ENCODE measurements around the gene CASP9.
"Not testable (repeated sequence)": the region's sequence is repeated elsewhere in the genome, so short reads cannot be mapped to it uniquely, and the experiment has no call there.

The CASP9 gene

DNA sequence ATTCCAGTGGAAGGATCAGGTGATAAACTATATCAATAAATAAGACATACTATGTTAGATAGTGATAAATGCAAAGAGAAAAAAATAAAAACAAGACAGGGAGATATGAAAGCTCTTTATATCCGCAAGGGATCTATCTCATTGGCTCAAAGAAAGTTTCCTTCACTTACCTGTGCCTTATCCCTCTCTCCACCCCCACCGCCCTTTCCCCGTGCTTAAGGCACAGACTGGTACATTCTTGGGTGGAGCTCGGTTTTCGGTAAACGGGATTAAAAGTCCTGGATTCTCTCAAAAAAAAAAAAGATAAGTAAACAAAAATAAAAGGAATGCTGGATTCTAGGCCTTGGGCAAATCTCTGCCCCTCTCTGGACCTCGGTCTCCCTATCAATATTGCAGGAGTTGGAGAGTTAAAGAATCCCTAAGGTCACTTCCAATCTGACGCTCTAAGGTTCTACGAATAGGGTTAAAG, 2.0 kb upstream of the CASP9 start:
- no peak for DNase-seq (ENCODE audit: extremely low read depth in 1 of 2, low read depth in 1 of 2)

DNA sequence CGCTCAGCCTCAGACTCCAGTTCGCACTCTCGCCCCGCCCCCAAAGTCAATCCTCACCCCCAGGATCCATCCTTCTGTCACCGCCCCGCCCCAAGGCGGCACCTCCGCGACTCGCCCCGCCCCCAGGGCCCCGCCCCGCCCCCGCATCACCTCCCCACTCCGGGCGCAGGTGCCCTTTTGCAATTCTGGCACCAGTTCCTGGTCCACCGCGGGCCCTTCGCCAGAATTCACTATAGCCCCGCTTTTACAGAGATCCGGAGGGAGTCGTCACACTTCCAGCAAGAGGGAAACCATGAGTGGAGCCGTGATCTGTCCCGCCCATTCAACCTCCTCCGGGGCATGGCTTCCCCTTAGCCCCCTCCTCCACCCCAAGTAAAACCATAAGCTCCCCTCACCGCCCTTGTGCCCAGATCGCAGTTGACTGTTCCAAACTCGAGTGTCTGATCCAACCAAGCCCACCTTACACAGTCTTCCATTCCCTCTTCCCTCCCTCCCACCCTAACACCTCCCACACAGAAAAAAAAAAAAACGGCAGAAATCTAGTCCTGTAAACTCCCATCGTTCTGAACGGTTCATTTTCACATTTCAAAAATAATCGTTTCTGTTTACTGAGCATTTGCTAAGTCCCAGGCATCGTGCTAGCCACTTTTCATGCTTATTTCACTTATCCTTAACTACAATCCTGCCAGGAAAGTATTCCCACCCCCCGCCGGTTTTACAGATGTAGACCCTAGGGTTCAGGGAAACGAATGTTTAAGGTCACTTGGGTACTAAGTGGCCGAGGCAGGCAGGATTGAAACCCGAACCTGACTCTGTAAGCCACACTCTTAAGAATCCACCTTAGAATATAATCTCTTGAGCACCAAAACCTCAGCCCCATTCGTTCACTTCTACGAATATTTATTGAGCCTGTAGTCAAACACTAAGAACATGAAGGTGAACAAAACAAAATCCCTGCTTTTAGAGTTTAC, 1.3 kb upstream of the CASP9 start:
- DNase-seq (ENCODE audit: extremely low read depth in 1 of 2, low read depth in 1 of 2), result no peak

DNA sequence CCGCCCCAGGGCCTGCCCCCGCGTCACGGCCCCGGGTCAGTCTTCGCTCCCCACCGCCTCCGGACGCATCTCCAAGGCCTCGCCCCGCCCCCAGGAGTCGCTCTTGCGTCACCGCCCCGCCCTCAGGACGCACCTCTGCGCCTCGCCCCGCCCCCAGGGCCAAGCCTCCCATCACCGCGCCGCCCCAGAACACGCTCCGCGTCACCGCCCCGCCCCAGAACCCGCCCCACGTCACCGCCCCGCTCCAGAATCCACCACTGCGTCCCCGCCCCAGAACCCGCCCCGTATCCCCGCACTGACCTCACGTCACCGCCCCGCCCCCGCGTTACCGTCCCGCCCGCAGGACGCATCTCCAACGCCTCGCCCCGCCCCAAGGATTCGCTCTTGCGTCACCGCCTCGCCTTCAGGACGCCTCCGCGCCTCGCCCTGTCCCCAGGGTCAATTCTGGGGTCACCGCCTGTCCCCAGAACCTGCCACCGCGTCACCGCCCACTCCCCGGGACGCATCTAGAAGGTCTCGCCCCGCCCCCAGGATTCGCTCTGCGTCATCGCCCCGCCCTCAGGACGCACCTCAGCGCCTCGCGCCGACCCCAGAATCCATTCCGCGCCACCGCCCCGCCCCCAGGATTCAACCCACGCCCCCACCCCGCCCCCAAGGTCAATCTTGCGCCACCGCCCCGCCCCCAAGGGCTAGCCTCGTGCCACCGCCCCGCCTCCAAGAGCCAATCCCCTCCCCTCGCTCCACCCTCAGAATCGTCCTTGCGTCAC, 451 bp upstream of the CASP9 start:
- peak; percentile 97 to 99 for DNase-seq (ENCODE audit: extremely low read depth in 1 of 2, low read depth in 1 of 2)

DNA sequence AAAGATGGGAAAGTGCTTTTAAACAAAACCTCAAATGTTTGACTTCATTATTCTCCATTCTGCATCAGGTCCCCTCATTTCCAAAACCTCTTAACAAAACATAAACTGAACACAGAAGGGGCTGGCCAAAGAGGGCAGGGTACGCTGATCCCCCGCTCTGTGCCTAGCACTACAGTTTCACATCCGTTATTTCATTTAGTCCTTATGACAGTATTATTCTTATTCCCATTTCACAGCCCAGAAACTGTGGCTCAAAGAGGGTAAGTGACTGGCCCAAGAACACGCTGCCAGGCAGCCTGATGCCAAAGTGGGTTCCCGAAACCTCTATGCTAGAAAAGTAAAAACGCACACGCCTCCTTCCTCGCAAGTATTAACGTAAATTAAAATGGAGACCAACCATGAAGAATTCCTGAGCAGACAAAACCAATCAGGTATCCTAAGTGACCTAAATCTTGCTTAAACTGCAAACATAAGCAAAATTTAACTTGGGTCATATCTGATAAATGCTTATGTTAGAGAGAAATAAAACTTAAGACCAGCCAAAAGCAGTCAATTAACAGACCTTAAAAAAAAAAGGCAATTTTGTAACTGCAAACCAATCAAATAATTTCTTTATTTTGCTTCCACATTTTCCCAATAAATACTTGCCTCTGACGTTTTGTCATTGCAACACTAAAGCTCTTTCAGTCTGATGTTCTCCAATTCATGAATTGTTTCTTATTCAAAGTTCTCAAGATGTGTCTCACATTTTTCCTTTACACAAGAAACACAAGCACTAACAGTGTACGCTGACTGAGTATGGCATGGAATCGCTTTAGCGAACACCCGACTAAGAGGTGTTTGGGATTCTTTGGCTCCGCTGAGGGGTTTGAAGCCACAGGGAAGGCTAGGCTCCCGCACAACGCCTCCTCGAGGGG, 653 bp downstream of the CASP9 start:
- no peak for DNase-seq (ENCODE audit: extremely low read depth in 1 of 2, low read depth in 1 of 2)

DNA sequence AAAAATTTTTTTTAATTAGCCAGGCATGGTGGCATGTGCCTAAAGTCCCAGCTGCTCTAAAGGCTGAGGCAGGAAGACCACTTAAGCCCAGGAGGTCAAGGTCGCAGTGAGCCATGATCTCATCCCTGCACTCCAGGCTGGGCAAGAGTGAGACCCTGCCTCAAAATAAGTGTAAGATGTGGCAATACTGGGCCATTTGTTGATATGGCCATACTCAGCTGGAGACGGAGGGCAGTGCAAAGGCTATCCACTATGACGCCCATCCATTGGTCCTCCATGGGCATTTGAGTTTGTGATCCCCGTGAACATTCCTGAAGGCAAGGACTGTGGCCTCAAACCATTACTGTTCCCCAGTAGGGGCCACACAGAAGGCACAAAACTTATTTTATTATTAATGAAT, 1.5 kb downstream of the CASP9 start:
- no peak for DNase-seq (ENCODE audit: extremely low read depth in 1 of 2, low read depth in 1 of 2)

DNA sequence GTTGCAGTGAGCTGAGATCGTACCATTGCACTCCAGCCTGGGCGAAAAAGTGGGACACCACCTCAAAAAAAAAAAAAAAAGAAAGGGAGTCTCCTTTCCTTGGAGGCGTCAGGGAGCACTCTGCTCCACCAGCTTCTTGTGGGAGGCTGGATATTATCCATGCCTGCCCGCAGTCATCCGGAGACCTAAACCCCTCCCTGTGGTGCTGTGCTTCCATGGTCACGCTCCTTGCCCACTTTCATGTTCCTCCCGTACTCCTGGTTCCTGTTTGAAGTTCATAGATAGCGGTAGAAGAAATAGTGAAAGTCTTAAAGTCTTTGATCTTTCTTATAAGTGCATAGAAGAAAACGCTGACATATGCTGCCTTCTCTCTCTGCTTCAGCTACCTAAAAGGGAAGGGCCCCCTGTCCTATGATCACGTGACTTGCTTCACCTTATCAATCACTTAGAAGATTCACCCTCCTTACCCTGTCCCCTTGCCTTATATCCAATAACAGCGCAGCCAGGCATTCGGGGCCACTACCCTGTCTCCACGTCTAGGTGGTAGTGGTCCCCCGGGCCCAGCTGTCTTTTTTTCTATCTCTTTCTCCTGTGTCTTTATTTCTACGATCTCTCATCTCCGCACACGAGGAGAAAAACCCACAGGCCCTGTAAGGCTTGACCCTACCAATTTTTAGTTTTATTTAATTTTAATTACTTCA, 2.7 kb downstream of the CASP9 start:
- DNase-seq (ENCODE audit: extremely low read depth in 1 of 2, low read depth in 1 of 2), result not testable (repeated sequence)

DNA sequence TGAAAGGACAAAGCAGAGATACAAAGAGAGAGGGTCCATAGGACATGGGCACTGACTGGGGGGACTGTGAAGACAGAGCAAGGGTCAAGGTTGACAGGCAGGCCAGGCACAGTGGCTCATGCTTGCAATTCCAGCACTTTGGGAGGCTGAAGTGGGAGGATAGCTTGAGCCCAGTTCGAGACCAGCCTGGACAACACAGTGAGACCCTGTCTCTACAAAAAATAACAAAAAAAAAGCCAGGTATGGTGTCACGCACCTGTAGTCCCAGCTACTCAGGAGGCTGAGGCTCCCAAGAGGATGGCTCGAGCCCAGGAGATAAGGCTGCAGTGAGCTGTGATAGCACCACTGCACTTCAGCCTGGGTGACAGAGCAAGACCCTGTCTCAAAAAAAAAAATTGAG, 4.4 kb downstream of the CASP9 start:
- DNase-seq (ENCODE audit: extremely low read depth in 1 of 2, low read depth in 1 of 2), result no peak

DNA sequence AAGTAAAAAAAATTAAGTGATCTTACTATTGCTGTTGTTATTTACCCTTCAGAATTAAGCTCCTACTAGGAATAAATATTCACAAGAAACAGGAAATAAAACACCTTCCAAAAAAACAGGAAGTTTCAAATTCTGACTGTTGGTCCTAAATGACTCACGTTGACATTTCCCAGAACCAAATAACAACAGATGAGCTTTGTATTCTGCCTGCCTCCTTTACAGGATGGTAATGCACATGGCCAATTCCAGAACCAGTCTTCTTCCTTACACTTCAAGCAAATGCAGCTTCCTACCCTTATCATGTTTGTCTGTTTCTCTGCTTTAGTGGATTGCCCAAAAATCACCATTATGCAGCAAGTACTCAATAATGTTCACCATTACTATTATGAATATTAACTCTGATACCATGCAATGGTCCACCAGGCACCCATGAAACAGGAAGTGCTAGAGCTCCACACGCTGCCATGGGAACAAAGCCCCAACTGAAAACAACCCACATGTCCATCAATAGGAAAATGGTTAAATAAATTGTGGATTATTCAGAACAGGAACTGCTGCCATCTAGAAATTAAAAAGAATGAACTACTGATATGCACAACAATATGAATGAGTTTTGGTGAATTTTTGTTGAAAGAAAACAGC, 8.9 kb downstream of the CASP9 start:
- DNase-seq (ENCODE audit: extremely low read depth in 1 of 2, low read depth in 1 of 2), result no peak

DNA sequence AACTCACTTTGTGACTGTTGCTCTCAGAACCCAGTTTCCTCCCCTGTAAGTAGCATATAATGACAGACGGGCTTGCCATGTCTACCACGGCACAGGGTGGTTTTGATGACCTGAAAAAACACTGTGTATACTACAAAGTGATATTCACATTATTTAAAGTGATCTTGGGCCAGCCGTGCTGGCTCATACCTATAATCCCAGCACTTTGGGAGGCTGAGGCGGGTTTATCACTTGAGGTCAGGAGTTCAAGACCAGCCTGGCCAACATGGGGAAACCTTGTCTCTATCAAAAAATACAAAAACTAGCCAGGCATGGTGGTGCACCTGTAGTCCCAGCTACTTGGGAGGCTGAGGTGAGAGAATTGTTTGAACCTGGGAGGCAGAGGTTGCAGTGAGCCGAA, 9.5 kb downstream of the CASP9 start:
- not testable (repeated sequence) for DNase-seq (ENCODE audit: extremely low read depth in 1 of 2, low read depth in 1 of 2)

DNA sequence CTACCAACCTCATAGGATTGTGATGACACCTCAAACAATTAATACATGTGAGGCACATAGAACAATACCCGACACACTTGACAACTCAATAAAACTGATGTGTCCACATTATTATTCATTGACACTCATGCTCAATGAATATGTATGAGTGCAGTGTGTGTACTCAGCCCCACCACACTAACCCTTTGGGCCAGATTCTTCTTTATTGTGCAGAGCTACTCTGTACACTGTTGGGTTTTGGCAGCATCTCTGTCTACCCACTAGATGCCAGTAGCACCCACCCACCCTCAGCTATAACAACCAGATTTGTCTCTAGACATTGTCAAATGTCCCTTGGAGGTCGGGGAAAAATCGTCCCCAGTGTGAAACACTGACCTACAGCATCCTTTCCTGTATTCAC, 10.1 kb downstream of the CASP9 start:
- DNase-seq (ENCODE audit: extremely low read depth in 1 of 2, low read depth in 1 of 2), result no peak

DNA sequence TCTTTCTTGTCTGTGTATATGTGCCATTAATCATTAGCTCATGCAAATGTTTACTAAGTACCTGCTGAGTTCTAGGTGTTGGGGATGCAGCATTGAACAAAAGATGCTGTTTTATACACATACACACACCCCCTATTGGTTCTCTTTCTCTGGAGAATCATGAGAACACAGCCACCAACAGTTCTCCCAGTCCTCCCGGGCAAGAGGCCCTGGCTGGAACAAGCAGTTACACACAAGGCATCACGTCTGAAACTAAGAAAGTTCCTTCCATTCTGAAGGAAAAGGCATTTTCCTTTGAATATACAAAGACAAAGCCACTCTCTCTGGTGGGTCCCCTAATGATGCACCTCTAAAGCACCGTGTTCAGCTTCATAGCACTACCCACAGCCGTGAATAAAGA, 10.8 kb downstream of the CASP9 start:
- DNase-seq (ENCODE audit: extremely low read depth in 1 of 2, low read depth in 1 of 2), result no peak

DNA sequence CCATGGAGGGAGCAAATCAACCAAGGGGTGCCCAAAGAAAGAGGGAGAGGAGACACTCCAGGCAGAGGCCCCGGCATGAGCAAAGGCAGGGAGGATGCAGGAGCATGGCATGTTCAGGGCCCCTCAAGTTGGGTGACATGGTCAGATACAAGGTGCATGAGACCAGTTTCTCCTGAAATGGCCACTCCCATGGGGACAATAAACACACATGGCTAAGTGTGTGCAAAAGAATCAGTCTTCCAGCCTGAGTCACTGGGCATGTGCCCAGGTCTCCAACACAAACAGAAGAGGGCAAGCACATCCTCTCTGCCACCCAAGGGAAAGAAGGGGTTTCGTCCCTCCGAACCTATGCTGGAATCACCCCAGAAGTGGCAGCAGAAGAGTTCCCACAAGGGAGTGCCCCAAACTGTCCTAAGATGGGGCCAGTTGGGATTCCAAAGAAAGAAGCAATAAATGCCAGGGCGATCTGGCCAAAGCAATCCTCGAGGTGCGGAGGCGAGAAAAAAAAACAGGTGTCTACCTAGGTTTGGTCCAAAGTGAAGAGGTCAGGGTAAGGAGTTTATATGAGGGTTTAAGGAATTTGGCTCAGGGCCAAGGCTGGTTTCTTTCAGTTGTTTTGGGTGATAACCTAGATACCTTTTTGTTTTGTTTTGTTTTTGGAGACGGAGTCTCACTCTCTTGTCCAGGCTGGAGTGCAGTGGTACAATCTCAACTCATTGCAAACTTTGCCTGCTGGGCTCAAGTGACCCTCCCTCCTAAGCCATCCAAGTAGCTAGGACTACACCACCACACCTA, 13.2 kb downstream of the CASP9 start:
- DNase-seq (ENCODE audit: extremely low read depth in 1 of 2, low read depth in 1 of 2), result no peak

DNA sequence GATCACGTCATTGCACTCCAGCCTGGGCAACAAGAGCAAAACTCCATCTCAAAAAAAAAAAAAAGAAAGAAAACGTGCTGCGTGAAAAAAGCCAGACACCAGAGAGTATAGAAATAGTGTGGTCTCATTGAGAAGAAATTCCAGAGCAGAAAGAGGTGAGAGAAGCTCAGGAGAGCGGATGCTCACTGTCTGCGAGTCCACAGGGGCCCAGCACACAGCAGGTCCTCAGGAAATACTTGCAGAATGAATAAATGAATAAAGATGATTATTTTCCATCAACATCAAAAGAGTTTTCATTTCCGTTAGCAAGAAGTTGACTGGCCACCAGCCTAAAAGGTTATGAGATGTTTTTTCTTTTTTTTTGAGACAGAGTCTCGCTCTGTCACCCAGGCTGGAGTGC, 14.4 kb downstream of the CASP9 start:
- no peak for DNase-seq (ENCODE audit: extremely low read depth in 1 of 2, low read depth in 1 of 2)

DNA sequence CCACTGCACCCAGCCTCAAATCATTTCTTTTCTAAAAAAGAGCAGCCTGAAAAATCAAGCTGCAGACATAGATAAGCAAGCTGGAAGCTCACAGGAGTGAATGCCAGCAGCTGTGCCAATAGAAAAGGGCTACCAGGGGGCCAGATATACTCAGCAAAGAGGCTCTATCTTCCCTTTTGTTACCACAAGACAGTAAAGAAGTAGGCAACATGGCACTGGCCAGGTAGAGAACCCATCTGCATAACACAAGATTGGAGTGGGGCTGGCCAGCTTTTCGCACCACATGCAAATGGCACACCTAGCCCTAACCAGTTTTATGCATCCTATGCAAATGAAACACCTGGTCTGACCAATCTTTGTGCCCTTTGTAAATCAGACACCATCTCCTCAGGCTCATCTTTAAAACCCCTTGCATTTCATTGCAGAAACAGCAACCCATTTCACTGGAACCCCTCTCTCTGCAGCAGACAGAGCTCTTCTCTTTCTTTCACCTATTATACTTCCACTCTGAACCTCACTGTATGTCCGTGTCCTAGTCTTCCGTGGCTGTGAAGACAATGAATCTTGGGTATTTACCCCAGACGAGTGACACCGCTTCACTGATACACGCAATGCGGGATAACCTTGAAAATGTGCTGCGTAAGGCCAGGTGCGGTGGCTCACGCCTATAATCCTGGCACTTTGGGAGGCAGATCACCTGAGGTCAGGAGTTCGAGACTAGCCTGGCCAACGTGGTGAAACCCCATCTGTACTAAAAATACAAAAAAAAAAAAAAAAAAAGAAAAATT, 15.1 kb downstream of the CASP9 start:
- DNase-seq (ENCODE audit: extremely low read depth in 1 of 2, low read depth in 1 of 2), result no peak

DNA sequence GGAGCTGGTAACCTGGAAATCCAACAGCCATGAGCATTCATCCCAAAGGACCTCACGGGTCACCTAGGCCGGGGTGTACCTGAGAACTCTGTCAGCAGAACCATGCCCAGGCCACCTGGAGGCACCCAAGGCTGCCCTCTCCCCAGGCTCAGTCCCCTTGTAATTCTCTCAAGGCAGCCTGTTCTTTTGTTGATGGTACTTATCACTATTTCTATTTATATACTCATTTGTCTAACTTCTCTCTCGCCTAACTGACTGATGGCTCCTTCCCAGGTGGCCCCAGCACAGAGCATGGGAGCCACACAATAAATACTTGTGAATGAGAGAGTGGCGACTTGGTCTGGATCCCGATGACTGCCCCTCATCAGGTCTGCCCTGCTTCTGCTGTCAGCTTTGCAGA, 16.7 kb downstream of the CASP9 start:
- no peak for DNase-seq (ENCODE audit: extremely low read depth in 1 of 2, low read depth in 1 of 2)

DNA sequence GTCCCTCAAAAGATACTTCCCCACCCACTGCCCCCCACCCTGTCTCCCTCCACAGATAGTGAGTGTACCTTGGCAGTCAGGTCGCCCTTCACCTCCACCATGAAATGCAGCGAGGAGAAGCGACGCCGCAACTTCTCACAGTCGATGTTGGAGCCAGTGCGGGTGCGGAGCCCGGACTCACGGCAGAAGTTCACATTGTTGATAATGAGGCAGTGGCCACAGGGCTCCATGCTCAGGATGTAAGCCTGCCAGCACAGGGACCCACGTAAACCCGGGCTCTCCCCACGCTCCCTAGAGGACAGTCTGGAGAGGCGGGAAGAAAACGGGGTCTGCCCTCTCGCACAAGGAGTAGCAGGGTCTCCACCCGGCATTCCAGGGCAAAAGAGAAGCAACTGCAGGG, 17.2 kb downstream of the CASP9 start:
- DNase-seq (ENCODE audit: extremely low read depth in 1 of 2, low read depth in 1 of 2), result no peak

DNA sequence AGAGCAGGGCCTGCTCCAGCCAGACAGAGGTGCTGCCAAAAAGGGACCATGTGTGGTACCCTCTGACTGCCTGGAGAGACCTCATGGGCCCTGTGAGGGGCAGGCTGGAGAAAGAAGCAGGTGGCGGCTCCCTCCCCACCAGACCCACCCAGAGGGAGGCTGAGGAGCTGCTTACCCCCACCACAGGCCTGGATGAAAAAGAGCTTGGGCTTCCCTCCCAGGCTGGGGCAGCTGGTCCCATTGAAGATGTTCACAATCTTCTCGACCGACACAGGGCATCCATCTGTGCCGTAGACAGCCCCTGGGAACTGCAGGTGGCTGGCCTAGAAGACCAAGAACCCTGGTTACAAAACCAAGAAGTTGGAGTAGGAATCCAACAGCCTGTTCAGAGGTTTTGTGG, 19.6 kb downstream of the CASP9 start:
- no peak for DNase-seq (ENCODE audit: extremely low read depth in 1 of 2, low read depth in 1 of 2)
